GM12874 (cell line): ENCODE results near the gene SBNO1.

Experiments used
- TF ChIP-seq, protein P1 (sequence below): IDR thresholded peaks from 2 replicates; pipeline ENCODE4 v1.5.1; 2011; ENCODE audit warnings: low read depth, mild to moderate bottlenecking, control low read depth, low read length, moderate library complexity; ENCODE audit not compliant: insufficient read depth

The SBNO1 gene

DNA sequence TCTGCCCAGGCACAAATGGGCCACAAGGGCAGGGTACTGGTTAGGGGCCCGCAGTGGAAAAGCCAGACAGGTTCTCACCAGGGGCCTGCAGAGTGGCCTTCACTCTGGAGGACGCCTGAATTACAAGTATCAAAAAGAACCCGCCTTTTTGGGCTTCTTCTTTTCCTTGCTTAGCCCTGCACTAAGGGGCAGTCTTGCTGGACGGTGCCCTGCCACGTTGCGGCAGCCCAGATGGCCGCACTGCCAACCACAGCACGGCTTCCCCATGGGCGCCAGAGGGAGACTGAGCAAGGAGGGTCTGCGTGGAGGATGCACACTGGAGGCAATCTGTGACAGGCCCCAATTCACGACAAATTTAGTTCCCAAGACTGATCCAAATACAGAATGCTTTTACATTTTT, 74.7 kb downstream of the SBNO1 start:
- TF ChIP-seq, protein P1, sequence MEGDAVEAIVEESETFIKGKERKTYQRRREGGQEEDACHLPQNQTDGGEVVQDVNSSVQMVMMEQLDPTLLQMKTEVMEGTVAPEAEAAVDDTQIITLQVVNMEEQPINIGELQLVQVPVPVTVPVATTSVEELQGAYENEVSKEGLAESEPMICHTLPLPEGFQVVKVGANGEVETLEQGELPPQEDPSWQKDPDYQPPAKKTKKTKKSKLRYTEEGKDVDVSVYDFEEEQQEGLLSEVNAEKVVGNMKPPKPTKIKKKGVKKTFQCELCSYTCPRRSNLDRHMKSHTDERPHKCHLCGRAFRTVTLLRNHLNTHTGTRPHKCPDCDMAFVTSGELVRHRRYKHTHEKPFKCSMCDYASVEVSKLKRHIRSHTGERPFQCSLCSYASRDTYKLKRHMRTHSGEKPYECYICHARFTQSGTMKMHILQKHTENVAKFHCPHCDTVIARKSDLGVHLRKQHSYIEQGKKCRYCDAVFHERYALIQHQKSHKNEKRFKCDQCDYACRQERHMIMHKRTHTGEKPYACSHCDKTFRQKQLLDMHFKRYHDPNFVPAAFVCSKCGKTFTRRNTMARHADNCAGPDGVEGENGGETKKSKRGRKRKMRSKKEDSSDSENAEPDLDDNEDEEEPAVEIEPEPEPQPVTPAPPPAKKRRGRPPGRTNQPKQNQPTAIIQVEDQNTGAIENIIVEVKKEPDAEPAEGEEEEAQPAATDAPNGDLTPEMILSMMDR = no peak

DNA sequence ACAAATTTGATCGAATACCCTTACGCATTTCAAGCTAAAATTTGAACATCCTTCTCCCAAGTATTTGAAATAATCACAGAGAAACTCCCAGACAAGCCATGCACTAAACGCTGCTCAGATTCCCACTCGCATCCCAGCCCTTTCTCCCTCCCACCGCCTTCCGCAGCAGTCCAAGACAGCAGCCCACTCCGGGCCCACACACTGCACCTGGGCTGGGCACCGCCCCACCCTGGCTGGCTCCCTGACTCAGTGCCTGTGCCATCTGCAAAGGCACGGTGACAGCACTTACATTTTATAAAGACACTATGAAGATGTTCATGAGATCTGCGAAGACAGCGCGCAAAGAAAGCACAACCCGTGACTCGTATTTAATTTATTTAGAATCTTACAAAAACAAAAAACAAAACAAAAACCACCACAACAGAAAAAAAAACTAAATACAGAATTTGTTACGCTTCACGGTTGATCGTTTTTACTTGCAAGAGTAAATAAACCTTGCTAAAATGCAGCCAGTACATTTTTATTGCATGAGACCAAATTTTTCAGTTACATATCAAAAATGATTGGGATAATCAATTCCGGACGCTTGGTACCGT, 75.8 kb downstream of the SBNO1 start:
- TF ChIP-seq, protein P1 = no peak

DNA sequence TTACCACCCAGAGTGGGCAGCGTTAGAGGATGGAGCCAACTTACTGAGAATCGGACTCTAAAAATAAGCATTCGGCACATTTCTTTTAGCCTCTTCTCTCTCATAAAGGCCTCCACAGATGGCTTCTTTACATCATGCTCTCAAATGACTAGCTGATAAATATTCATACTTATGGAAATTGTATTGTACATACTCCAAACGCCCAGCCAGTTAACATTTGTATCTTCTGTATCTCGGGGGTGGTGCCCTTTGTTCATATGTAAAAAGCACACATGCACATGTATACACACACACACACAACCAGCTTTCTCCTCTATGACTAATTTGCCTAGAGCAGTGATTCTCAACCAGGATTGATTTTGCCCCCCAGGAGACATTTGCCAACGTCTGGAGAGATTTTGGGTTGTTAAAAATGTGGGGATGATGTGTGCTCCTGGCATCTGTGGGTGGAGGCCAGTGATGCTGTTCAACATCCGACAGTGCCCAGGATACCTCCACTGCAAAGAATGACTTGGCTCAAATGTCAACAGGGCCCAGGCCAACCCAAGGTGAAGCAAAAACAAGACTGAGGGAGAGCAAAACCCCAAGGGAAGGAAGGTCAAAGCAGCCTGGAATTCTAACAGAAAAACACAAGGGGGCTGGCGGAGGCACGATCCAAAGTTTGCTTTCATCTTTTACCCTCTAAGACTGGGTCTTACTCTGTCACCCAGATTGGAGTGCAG, 77.8 kb downstream of the SBNO1 start:
- TF ChIP-seq, protein P1 = no peak

DNA sequence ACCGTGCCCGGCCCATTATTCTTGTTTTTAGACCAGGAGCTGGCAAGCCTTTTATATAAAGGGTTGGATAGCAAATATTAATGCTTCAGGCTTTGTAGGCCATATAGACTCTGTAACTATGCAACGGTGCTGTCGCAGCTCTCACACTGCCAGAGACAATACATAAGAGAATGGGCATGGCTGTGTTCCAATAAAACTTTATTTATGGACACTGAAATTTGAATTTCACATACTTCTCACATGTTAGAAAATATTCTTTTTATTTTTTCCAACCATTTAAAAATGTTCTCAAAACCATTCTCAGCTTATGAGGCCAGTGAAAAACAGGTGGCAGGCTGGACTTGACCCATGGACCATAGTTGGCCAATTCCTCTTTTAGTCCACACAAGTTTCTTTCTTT, 80.0 kb downstream of the SBNO1 start:
- TF ChIP-seq, protein P1 = no peak

DNA sequence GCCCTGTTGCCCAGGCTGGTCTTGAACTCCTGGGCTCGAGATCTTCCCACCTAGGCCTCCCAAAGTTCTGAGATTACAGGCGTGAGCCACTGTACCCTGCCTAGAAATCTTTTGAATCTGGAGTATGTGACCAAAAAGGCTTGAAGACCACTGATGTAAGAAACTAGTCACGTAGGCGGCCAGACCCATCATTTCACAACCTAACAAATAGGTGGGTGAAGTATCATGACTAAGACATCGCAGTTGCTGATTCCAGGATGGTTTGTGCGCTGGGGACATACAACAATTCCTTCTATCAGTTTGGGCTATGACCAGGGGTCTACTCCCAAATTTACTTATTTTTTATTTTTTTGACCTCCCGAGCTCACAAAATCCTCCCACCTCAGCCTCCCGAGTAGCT, 81.2 kb downstream of the SBNO1 start:
- TF ChIP-seq, protein P1 = no peak

DNA sequence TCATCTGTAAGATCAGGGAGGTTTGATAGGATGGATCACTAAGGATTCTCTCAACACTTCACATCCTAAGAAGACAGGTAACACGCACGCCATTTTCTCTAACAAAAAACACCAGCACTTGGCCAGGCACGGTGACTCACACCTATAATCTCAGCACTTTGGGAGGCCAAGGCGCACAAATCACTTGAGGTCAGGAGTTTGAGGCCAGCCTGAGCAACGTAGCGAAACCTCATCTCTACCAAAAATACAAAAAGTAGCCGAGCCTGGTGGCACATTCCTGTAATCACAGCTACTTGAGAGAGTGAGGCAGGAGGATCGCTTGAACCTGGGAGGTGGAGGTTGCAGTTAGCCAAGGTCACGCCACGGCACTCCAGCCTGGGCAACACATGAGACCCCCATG, 82.5 kb downstream of the SBNO1 start:
- TF ChIP-seq, protein P1 = no peak

DNA sequence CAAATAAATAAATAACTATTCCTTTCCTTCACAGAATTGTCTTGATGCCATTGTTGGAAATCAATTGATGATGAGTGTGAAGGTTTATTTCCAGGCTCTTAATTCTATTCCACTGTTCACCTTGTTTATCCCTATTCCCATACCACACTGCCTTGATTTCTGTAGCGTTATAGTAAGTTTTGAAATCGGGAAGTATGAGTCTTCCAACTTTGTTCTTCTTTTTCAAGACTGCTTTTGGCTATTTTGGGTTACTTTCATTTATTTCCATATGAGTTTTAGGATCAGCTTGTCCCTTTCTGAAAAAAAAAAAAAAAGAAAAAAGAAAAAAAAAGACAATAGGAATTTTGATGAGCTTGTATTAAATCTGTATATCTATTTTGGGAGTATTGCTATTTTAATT, 83.7 kb downstream of the SBNO1 start:
- TF ChIP-seq, protein P1 = no peak
